Endometrial microvascular endothelial cells (primary cell): ENCODE data around the gene HIPK1. TPM values are rescaled to one million over a fixed set of nuclear protein-coding genes. Genes with fewer than 3 reads are reported as not detected.
"Not testable (repeated sequence)": the region's sequence is repeated elsewhere in the genome, so short reads cannot be mapped to it uniquely, and the experiment has no call there.

Experiments
- in situ Hi-C: cut with HindIII; loops from 2 replicates; pipeline ENCODE4 v1.10.0; 2017; ENCODE audit warnings: low sequenced_read_pairs, low pct_unique_long_range_greater_than_20kb; ENCODE audit errors: inconsistent ontology term
- total RNA-seq: library from RNA; depleted of rRNA; stranded (reverse); fragments of >200 nt; gene quantifications from one replicate; pipeline ENCODE4 v1.2.3, GENCODE V29; 2015; ENCODE audit errors: inconsistent ontology term

HIPK1 gene
- total RNA-seq, 1 donor from 2014 or later, result 31.6 TPM

DNA sequence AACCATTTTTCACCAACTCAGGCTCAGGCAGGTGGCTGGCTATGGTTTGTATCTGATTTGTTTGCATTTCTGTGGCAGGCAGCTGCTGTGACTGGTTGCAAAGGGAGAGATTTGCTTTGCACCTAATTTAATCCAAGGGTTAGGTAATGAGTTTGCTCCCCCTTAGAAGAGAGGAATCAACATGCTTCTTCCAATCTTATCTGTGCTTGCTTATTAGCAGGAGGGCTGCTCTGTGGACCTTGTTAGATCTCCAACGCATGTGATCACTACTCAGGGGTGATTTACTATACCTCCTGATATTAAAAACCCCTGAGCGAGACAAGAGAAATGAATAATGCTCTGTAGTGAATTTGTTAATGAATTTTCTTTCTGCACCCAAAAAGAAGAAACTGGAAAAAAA, 70.7 kb downstream of the HIPK1 start:
- in situ Hi-C loops, result no loop called here

GRCh38 chr1:114000406-114000805, 71.3 kb downstream of the HIPK1 start:
- in situ Hi-C loops, result no loop called here

- in situ Hi-C loops, result no loop called here
Measured at GRCh38 chr1:114002492-114003239, 73.5 kb downstream of the HIPK1 start.

DNA sequence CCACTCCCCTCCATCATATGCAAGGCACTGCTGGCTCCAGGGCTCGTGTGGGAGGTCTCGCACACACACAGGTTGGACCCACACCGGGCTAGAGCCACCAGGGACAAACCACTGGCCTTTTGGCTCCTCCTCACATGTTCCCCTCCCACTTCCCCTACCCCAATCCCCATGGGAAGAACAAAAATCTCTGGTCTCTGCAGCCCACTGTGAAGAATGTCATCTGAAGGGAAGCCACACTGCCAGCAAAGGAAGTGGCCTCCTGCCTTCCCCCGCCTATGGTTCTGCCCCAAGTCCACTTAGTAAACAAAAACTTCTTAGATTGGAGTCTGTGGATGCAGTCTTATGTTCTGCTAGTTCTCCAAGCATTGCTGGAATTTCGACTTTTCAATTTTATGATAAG, 74.3 kb downstream of the HIPK1 start:
- in situ Hi-C loops, result no loop called here

DNA sequence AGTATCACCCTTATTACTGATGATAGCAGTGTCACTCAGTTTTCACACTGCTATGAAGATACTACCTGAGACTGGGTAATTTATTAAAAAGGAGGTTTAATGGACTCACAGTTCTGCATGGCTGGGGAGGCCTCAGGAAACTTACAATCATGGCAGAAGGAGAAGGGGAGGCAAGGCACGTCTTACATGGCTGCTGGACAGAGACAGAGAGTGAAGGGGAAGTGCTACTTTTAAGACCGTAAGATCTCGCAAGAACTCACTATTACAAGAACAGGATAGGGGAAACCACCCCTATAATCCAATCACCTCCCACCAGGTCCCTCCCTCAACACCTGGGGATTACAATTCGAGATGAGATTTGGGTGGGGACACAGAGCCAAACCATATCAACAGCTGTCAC, 77.7 kb downstream of the HIPK1 start:
- in situ Hi-C loops, result not testable (repeated sequence)

- in situ Hi-C loops, result no loop called here
Measured at GRCh38 chr1:114008480-114008941, 79.4 kb downstream of the HIPK1 start.

- in situ Hi-C loops, result no loop called here
Measured at GRCh38 chr1:114008993-114009392, 79.9 kb downstream of the HIPK1 start.

GRCh38 chr1:114009393-114009792, 80.3 kb downstream of the HIPK1 start:
- in situ Hi-C loops, result no loop called here

GRCh38 chr1:114010433-114011184, 81.5 kb downstream of the HIPK1 start:
- in situ Hi-C loops, result no loop called here

DNA sequence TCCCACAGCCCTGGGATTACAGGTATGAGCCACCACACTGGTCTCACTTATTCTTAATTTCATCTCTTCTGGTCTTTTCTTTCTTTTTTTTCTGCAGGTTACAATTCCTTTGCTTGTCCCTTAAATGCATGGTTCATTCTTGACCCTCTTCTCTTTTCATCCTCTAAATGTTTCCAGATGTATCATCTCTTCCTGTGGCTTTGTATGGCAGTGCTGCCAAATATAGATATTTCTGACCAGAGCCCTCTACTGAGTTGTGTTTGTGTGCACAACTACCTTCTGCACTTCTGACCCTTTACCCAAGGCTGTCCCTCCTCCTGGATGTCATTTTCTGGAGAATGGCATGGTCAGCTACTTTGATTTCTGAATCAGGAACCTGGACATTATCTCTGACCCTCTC, 82.7 kb downstream of the HIPK1 start:
- in situ Hi-C loops, result no loop called here

DNA sequence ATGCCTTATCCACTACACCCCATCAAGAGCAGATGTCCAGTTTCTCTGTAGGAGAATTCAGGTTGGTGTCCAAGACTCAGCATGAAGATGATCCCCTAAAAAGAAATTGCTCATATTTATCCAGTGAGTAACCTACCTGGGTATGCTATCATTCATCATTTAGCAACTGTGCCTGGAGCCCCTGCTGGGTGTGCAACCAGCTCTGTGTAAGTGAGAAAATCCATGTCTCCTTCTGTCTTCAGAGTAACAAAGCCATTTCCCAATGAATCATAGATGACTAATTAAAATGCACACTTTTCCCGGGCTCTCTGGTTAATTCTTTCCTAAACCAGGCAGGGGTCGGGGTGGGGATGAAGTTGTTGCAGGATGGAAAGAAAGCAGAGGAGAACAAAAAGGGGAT, 86.0 kb downstream of the HIPK1 start:
- in situ Hi-C loops, result no loop called here

DNA sequence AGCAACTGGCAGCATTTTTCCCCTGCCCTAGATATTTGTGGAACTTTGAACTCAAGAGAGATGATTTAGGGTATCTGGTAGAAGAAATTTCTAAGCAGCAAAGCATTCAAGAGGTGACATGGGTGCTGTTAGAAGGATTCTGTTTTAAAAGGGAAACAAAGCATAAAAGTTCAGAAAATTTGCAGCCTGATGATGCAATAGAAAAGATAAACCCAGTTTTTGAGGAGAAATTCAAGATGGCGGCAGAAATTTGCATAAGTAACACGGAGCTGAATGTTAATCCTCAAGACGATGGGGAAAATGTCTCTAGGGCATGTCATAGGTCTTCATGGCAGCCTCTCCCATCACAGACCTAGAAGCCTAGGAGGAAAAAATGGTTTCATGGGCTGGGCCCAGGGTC, 90.6 kb downstream of the HIPK1 start:
- in situ Hi-C loops, result not testable (repeated sequence)

- in situ Hi-C loops, result no loop called here
Measured at GRCh38 chr1:114021665-114022099, 92.6 kb downstream of the HIPK1 start.

DNA sequence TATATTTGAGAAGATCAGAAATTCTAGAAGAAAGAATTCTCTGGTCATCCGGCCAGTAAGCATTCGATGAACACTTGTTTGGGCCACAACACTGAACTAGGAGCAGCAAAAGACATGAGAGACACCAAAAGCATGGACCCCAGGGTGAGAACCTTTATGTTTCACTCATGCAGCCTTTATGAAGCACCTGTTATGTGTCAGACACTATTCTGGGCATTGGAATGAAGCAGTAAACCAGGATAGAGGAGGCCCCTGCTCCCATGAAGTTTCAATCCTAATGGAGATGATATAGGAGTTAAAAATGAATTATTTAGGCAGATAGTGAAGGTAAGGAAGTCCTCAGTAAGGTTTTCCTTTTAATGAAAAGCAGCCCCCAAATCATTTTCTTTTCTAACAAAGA, 93.8 kb downstream of the HIPK1 start:
- in situ Hi-C loops, result no loop called here

GRCh38 chr1:114023377-114023776, 94.3 kb downstream of the HIPK1 start:
- in situ Hi-C loops, result no loop called here

- in situ Hi-C loops, result no loop called here
Measured at GRCh38 chr1:114024049-114024448, 94.9 kb downstream of the HIPK1 start.

- in situ Hi-C loops, result no loop called here
Measured at GRCh38 chr1:114025609-114026401, 96.7 kb downstream of the HIPK1 start.

- in situ Hi-C loops, result no loop called here
Measured at GRCh38 chr1:114026797-114027196, 97.7 kb downstream of the HIPK1 start.
